ENCODE data around the gene XPO6. TPM values are rescaled to one million over a fixed set of nuclear protein-coding genes. Genes with fewer than 3 reads are reported as not detected.

Gene XPO6
- total RNA-seq, 5 donors from 2014 or later (not counting 1 experiment from before 2014, with no cell fraction given) = 355 to 403 (median 391) TPM

GRCh38 chr16:28139530-28139929 lies 72.2 kb downstream of the XPO6 start:
- Histone ChIP-seq H3K27me3 (replicated peaks in 1 of 2; ENCODE audit: control insufficient read depth in 2 of 2, extremely low read depth in 1 of 2, insufficient read depth in 2 of 2, low read length in 1 of 2) (no peaks in the 10 kb centered on the region), H3K9me3 (no peaks in the 10 kb centered on the region), H3K36me3 (ENCODE audit: control insufficient read depth in 2 of 2, extremely low read depth in 1 of 2, insufficient read depth in 1 of 2, low read length in 1 of 2) (peaks cover 0 to 23% of the 10 kb centered on the region in 2 donors), H3K27ac (ENCODE audit: low read length) (peak overlapping the region; percentile 74), H3K4me3 (ENCODE audit: control insufficient read depth in 1 of 2, extremely low read depth in 1 of 2, low read length in 1 of 2) (no peak overlapping the region), H3K4me1 (ENCODE audit: control insufficient read depth in 1 of 2, extremely low read depth in 1 of 2, insufficient read depth in 2 of 2, low read length in 2 of 2) (peaks cover 56 to 70% of the 10 kb centered on the region in 2 experiments)
- Mint-ChIP-seq H3K27me3 (no peaks in the 10 kb centered on the region), H3K9me3 (no peaks in the 10 kb centered on the region), H3K36me3 (peaks cover 43% of the 10 kb centered on the region), H3K27ac (peak overlapping the region; percentile 86 to 91), H3K4me1 (peaks cover 80 to 89% (median 84%) of the 10 kb centered on the region in 3 donors), H3K4me3 (peak overlapping the region; percentile 8 to 67 (median 47))
- WGBS (ENCODE audit: insufficient coverage) = no CpG with 5 or more reads among the region's 1 CpG
- DNase-seq (peak in 1 of 35 experiments; percentile 60), ATAC-seq (replicated peaks in 1 of 4) (no peak)
- CTCF ChIA-PET = interaction anchor here (0.7 to 5.2 kb wide), 9 partner anchors 15 to 177 kb away, joined by 3 to 99 read pairs (median 6); no protein-coding TSS in a partner anchor
- POLR2A ChIA-PET = interaction anchor here in 1 of 2 donors (0.6 to 0.7 kb wide), 2 partner anchors 31 to 497 kb away, joined by 3 read pairs; no protein-coding TSS in a partner anchor

GRCh38 chr16:28136751-28137434 lies 74.9 kb downstream of the XPO6 start:
- 53% methylated on average over 4 of the region's 6 CpGs for WGBS (ENCODE audit: insufficient coverage)
- H3K4me3 Mint-ChIP-seq = peak overlapping the region in 1 of 3 donors; percentile 53
- no peaks in the 10 kb centered on the region for H3K27me3 ChIP-seq (replicated peaks in 1 of 2; ENCODE audit: control insufficient read depth in 2 of 2, extremely low read depth in 1 of 2, insufficient read depth in 2 of 2, low read length in 1 of 2)
- no peaks in the 10 kb centered on the region for H3K27me3 Mint-ChIP-seq
- peak overlapping the region; percentile 94 to 96 for H3K27ac Mint-ChIP-seq
- no peaks in the 10 kb centered on the region for H3K9me3 Mint-ChIP-seq
- H3K4me3 ChIP-seq (ENCODE audit: control insufficient read depth in 1 of 2, extremely low read depth in 1 of 2, low read length in 1 of 2) = no peak overlapping the region
- ATAC-seq (replicated peaks in 1 of 4) (peak in 3 of 4 experiments; percentile 17 to 40 (median 35)), DNase-seq (peak; percentile 17 to 77 (median 43))
- ChIA-PET POLR2A (interaction anchor here in 1 of 2 donors (0.6 kb wide), 1 partner anchor 81 kb away, joined by 3 read pairs; no protein-coding TSS in a partner anchor), CTCF (interaction anchor here (0.6 to 5.2 kb wide), 7 partner anchors 15 to 85 kb away, joined by 3 to 99 read pairs (median 7); no protein-coding TSS in a partner anchor)
- peaks cover 3 to 45% of the 10 kb centered on the region in 2 donors for H3K36me3 ChIP-seq (ENCODE audit: control insufficient read depth in 2 of 2, extremely low read depth in 1 of 2, insufficient read depth in 1 of 2, low read length in 1 of 2)
- peaks cover 44% of the 10 kb centered on the region for H3K36me3 Mint-ChIP-seq
- peaks cover 33 to 48% of the 10 kb centered on the region in 2 experiments for H3K4me1 ChIP-seq (ENCODE audit: control insufficient read depth in 1 of 2, extremely low read depth in 1 of 2, insufficient read depth in 2 of 2, low read length in 2 of 2)
- H3K27ac ChIP-seq (ENCODE audit: low read length) = peak overlapping the region; percentile 74
- H3K4me1 Mint-ChIP-seq = peaks cover 56 to 66% (median 61%) of the 10 kb centered on the region in 3 donors
- H3K9me3 ChIP-seq = no peaks in the 10 kb centered on the region

GRCh38 chr16:28133666-28134065 lies 78.1 kb downstream of the XPO6 start:
- H3K27me3 Mint-ChIP-seq = no peaks in the 10 kb centered on the region
- POLR2A ChIA-PET = interaction anchor here in 1 of 2 donors (0.6 kb wide), 1 partner anchor 76 kb away, joined by 9 read pairs; no protein-coding TSS in a partner anchor
- no peak overlapping the region for H3K27ac ChIP-seq (ENCODE audit: low read length)

GRCh38 chr16:28131743-28132393 lies 79.9 kb downstream of the XPO6 start:
- Histone ChIP-seq H3K4me1 (ENCODE audit: control insufficient read depth in 1 of 2, extremely low read depth in 1 of 2, insufficient read depth in 2 of 2, low read length in 2 of 2) (peaks cover 6 to 12% of the 10 kb centered on the region in 2 experiments), H3K9me3 (no peaks in the 10 kb centered on the region), H3K27me3 (replicated peaks in 1 of 2; ENCODE audit: control insufficient read depth in 2 of 2, extremely low read depth in 1 of 2, insufficient read depth in 2 of 2, low read length in 1 of 2) (no peaks in the 10 kb centered on the region), H3K4me3 (ENCODE audit: control insufficient read depth in 1 of 2, extremely low read depth in 1 of 2, low read length in 1 of 2) (no peak overlapping the region), H3K36me3 (ENCODE audit: control insufficient read depth in 2 of 2, extremely low read depth in 1 of 2, insufficient read depth in 1 of 2, low read length in 1 of 2) (peaks cover 14 to 88% of the 10 kb centered on the region in 2 donors), H3K27ac (ENCODE audit: low read length) (no peak overlapping the region)
- no peaks in the 10 kb centered on the region for H3K27me3 Mint-ChIP-seq
- no peak overlapping the region for H3K27ac Mint-ChIP-seq
- ChIA-PET CTCF (interaction anchor here in 1 of 2 donors (0.9 to 2.3 kb wide), 3 partner anchors 9 to 86 kb away, joined by 4 to 8 read pairs (median 5); no protein-coding TSS in a partner anchor), POLR2A (interaction anchor here in 1 of 2 donors (0.5 kb wide), 1 partner anchor 215 kb away, joined by 3 read pairs; no protein-coding TSS in a partner anchor)
- H3K4me3 Mint-ChIP-seq = no peak overlapping the region
- H3K4me1 Mint-ChIP-seq = peaks cover 22 to 38% (median 22%) of the 10 kb centered on the region in 3 donors
- ATAC-seq (replicated peaks in 1 of 4) (no peak), DNase-seq (no peak)
- H3K9me3 Mint-ChIP-seq = no peaks in the 10 kb centered on the region
- H3K36me3 Mint-ChIP-seq = peaks cover 64% of the 10 kb centered on the region
- WGBS (ENCODE audit: insufficient coverage) = 100% methylated on average over 1 of the region's 5 CpGs

More at GRCh38 chr16:28133666-28134065, 78.1 kb downstream of the XPO6 start:
- H3K4me3 ChIP-seq (ENCODE audit: control insufficient read depth in 1 of 2, extremely low read depth in 1 of 2, low read length in 1 of 2) = no peak overlapping the region
- no peaks in the 10 kb centered on the region for H3K27me3 ChIP-seq (replicated peaks in 1 of 2; ENCODE audit: control insufficient read depth in 2 of 2, extremely low read depth in 1 of 2, insufficient read depth in 2 of 2, low read length in 1 of 2)
- DNase-seq (no peak), ATAC-seq (replicated peaks in 1 of 4) (no peak)
- peaks cover 14 to 21% of the 10 kb centered on the region in 2 experiments for H3K4me1 ChIP-seq (ENCODE audit: control insufficient read depth in 1 of 2, extremely low read depth in 1 of 2, insufficient read depth in 2 of 2, low read length in 2 of 2)
- H3K9me3 ChIP-seq = no peaks in the 10 kb centered on the region
- H3K4me3 Mint-ChIP-seq = no peak overlapping the region
- peaks cover 62% of the 10 kb centered on the region for H3K36me3 Mint-ChIP-seq
- H3K36me3 ChIP-seq (ENCODE audit: control insufficient read depth in 2 of 2, extremely low read depth in 1 of 2, insufficient read depth in 1 of 2, low read length in 1 of 2) = peaks cover 6 to 74% of the 10 kb centered on the region in 2 donors
- H3K4me1 Mint-ChIP-seq = peaks cover 34 to 49% (median 35%) of the 10 kb centered on the region in 3 donors
- H3K27ac Mint-ChIP-seq = peak overlapping the region; percentile 28 to 78
- no CpG with 5 or more reads among the region's 7 CpGs for WGBS (ENCODE audit: insufficient coverage)
- CTCF ChIA-PET = interaction anchor here (0.6 to 3.1 kb wide), 6 partner anchors 70 to 95 kb away, joined by 3 to 25 read pairs (median 5); no protein-coding TSS in a partner anchor
- no peaks in the 10 kb centered on the region for H3K9me3 Mint-ChIP-seq

GRCh38 chr16:28131181-28131580 lies 80.6 kb downstream of the XPO6 start:
- ATAC-seq (replicated peaks in 1 of 4) (no peak), DNase-seq (no peak)
- POLR2A ChIA-PET = interaction anchor here in 1 of 2 donors (0.5 kb wide), 1 partner anchor 50 kb away, joined by 3 read pairs; no protein-coding TSS in a partner anchor
- CTCF ChIA-PET = interaction anchor here in 1 of 2 donors (0.9 to 2.3 kb wide), 2 partner anchors 10 to 87 kb away, joined by 5 to 8 read pairs; no protein-coding TSS in a partner anchor
- no peaks in the 10 kb centered on the region for H3K27me3 ChIP-seq (replicated peaks in 1 of 2; ENCODE audit: control insufficient read depth in 2 of 2, extremely low read depth in 1 of 2, insufficient read depth in 2 of 2, low read length in 1 of 2)
- 92% methylated on average over 5 of the region's 6 CpGs for WGBS (ENCODE audit: insufficient coverage)
- no peaks in the 10 kb centered on the region for H3K9me3 ChIP-seq
- H3K4me1 Mint-ChIP-seq = peaks cover 16 to 36% (median 17%) of the 10 kb centered on the region in 3 donors
- no peak overlapping the region for H3K4me3 ChIP-seq (ENCODE audit: control insufficient read depth in 1 of 2, extremely low read depth in 1 of 2, low read length in 1 of 2)
- H3K27ac Mint-ChIP-seq = no peak overlapping the region
- H3K4me3 Mint-ChIP-seq = no peak overlapping the region
- H3K36me3 ChIP-seq (ENCODE audit: control insufficient read depth in 2 of 2, extremely low read depth in 1 of 2, insufficient read depth in 1 of 2, low read length in 1 of 2) = peaks cover 14 to 95% of the 10 kb centered on the region in 2 donors
- H3K9me3 Mint-ChIP-seq = no peaks in the 10 kb centered on the region
- peaks cover 69% of the 10 kb centered on the region for H3K36me3 Mint-ChIP-seq
- H3K27me3 Mint-ChIP-seq = no peaks in the 10 kb centered on the region
- H3K4me1 ChIP-seq (ENCODE audit: control insufficient read depth in 1 of 2, extremely low read depth in 1 of 2, insufficient read depth in 2 of 2, low read length in 2 of 2) = peaks cover 0 to 6% of the 10 kb centered on the region in 2 experiments
- no peak overlapping the region for H3K27ac ChIP-seq (ENCODE audit: low read length)

All from T-cell (primary cell).